ENCODE results near the gene KDM5A.

Gene KDM5A

GRCh38 chr12:332581-333205 lies 56.4 kb downstream of the KDM5A start:
- TF ChIP-seq, protein P1, sequence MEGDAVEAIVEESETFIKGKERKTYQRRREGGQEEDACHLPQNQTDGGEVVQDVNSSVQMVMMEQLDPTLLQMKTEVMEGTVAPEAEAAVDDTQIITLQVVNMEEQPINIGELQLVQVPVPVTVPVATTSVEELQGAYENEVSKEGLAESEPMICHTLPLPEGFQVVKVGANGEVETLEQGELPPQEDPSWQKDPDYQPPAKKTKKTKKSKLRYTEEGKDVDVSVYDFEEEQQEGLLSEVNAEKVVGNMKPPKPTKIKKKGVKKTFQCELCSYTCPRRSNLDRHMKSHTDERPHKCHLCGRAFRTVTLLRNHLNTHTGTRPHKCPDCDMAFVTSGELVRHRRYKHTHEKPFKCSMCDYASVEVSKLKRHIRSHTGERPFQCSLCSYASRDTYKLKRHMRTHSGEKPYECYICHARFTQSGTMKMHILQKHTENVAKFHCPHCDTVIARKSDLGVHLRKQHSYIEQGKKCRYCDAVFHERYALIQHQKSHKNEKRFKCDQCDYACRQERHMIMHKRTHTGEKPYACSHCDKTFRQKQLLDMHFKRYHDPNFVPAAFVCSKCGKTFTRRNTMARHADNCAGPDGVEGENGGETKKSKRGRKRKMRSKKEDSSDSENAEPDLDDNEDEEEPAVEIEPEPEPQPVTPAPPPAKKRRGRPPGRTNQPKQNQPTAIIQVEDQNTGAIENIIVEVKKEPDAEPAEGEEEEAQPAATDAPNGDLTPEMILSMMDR (IDR thresholded peaks at IDR 0.05; ENCODE audit: low read depth, low read length, missing control alignments) = no peak
- no peak for DNase-seq (ENCODE audit: low read depth)
- H3K4me3 ChIP-seq (ENCODE audit: low read depth, low read length) = no peak overlapping the region

DNA sequence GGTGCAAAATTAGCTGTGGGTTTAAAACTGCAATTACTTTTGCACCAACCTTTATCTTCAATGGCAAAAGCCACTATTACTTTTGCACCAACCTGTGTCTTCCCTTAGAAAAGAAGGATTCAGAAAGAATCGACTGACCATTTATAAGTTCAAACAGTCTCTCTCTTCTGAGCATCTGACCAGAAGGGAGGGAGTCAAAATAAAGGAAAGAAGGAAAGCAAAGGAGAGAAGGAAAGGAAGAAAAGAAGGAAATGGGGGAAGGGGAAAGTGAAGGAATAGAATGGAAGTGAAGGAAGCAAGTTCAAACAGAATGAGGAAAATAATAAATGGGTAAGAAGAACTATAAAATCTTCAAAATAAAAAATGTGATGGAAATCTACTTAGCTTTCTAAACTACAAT lies 57.8 kb downstream of the KDM5A start:
- no peak for DNase-seq (ENCODE audit: low read depth)
- H3K4me3 ChIP-seq (ENCODE audit: low read depth, low read length) = no peak overlapping the region
- TF ChIP-seq, protein P1 (IDR thresholded peaks at IDR 0.05; ENCODE audit: low read depth, low read length, missing control alignments) = no peak

- H3K4me3 ChIP-seq (ENCODE audit: low read depth, low read length) = no peak overlapping the region
Observed at GRCh38 chr12:325906-326305, 63.2 kb downstream of the KDM5A start.

DNA sequence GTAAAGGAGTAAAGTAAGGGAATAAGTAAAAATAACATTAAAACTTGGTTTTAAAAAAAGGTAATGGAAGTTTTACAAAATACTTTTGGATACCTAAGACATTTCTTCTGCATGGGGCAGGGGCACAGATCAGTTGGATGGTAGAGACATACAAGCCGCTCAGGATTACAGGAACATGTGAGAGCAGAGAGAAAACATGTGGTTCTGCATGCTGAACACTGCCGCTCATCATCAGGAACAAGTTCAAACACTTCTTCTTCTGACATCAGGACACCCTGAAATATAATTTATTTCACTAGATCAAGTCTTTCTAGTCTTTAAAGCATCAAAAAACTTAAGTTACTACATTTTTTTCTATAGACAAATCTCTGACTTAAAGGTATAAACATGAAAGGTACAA lies 65.6 kb downstream of the KDM5A start:
- TF ChIP-seq, protein P1 (IDR thresholded peaks at IDR 0.05; ENCODE audit: low read depth, low read length, missing control alignments) = no peak
- DNase-seq (ENCODE audit: low read depth) = no peak

More at GRCh38 chr12:325906-326305, 63.2 kb downstream of the KDM5A start:
- DNase-seq (ENCODE audit: low read depth) = no peak
- TF ChIP-seq, protein P1 (IDR thresholded peaks at IDR 0.05; ENCODE audit: low read depth, low read length, missing control alignments) = no peak

GRCh38 chr12:321606-322326 lies 67.4 kb downstream of the KDM5A start:
- no peak overlapping the region for H3K4me3 ChIP-seq (ENCODE audit: low read depth, low read length)
- DNase-seq (ENCODE audit: low read depth) = no peak
- TF ChIP-seq, protein P1 (IDR thresholded peaks at IDR 0.05; ENCODE audit: low read depth, low read length, missing control alignments) = no peak

More for the DNA sequence above, 65.6 kb downstream of the KDM5A start:
- no peak overlapping the region for H3K4me3 ChIP-seq (ENCODE audit: low read depth, low read length)

GRCh38 chr12:318759-319515 lies 70.2 kb downstream of the KDM5A start:
- no peak overlapping the region for H3K4me3 ChIP-seq (ENCODE audit: low read depth, low read length)

More at GRCh38 chr12:318759-319515, 70.2 kb downstream of the KDM5A start:
- no peak for DNase-seq (ENCODE audit: low read depth)
- TF ChIP-seq, protein P1 (IDR thresholded peaks at IDR 0.05; ENCODE audit: low read depth, low read length, missing control alignments) = no peak
